Measurements from ENCODE around the gene CALCOCO2. TPM values are rescaled to one million over a fixed set of nuclear protein-coding genes. Genes with fewer than 3 reads are reported as not detected.

The CALCOCO2 gene
- total and polyA plus RNA-seq, 2 of the 13 experiments (the other 11 are each of a cell fraction or from before 2014, with no cell fraction given): 72.9 to 111 TPM

- TF ChIP-seq ZNF232 (CRISPR knock-in tag; IDR thresholded peaks at IDR 0.05; ENCODE audit: borderline replicate concordance): no peak
- TF ChIP-seq GLMP (CRISPR knock-in tag; IDR thresholded peaks at IDR 0.05; ENCODE audit: borderline replicate concordance): no peak
- no peak for TF ChIP-seq TBX3 (IDR thresholded peaks at IDR 0.05; ENCODE audit: borderline replicate concordance)
- no peak for TF ChIP-seq THAP7 (CRISPR knock-in tag; IDR thresholded peaks at IDR 0.05)
- TF ChIP-seq MLLT10 (CRISPR knock-in tag; IDR thresholded peaks at IDR 0.05): no peak
- no peak for TF ChIP-seq SP5 (CRISPR knock-in tag; IDR thresholded peaks at IDR 0.05; ENCODE audit: borderline replicate concordance, low read depth)
- no peak for TF ChIP-seq MTA1 (CRISPR knock-in tag; IDR thresholded peaks at IDR 0.05; ENCODE audit: borderline replicate concordance)
- TF ChIP-seq ZNF569 (CRISPR knock-in tag; IDR thresholded peaks at IDR 0.05; ENCODE audit: borderline replicate concordance): no peak
- TF ChIP-seq ZNF770 (CRISPR knock-in tag; IDR thresholded peaks at IDR 0.05): no peak
- TF ChIP-seq EEA1 (CRISPR knock-in tag; IDR thresholded peaks at IDR 0.05; ENCODE audit: borderline replicate concordance): no peak
- TF ChIP-seq MNT (IDR thresholded peaks at IDR 0.05): no peak
- no peak for TF ChIP-seq SKIL (CRISPR knock-in tag; IDR thresholded peaks at IDR 0.05; ENCODE audit: borderline replicate concordance)
- TF ChIP-seq TBL1XR1 (IDR thresholded peaks at IDR 0.05; ENCODE audit: borderline replicate concordance, low read length, partially characterized antibody): no peak
- no peak for TF ChIP-seq MLXIP (CRISPR knock-in tag; IDR thresholded peaks at IDR 0.05; ENCODE audit: borderline replicate concordance)
Observed at GRCh38 chr17:48878920-48879898, 48.4 kb downstream of the CALCOCO2 start (continued).
